Neural crest cell (in vitro differentiated cells): Measurements from ENCODE around the gene MMADHC. TPM values are rescaled to one million over a fixed set of nuclear protein-coding genes. Genes with fewer than 3 reads are reported as not detected.

Source experiments
- DNase-seq: peaks from one replicate; pipeline ENCODE4 v3.0.0; 2021; ENCODE audit warnings: low read depth, mixed read lengths, low spot score
- H3K27ac Mint-ChIP-seq: one replicate; pipeline ENCODE4 v1.8.0; 2021; ENCODE audit warnings: mild to moderate bottlenecking, mixed read lengths; ENCODE audit not compliant: unreplicated experiment
- H3K27me3 Mint-ChIP-seq: 2 replicates; pipeline ENCODE4 v1.8.0; 2021; ENCODE audit warnings: low read depth, mild to moderate bottlenecking, mixed read lengths
- H3K36me3 Mint-ChIP-seq: 2 replicates; pipeline ENCODE4 v1.8.0; 2021; ENCODE audit warnings: low read depth, mild to moderate bottlenecking, mixed read lengths
- H3K4me1 Mint-ChIP-seq: 2 replicates; pipeline ENCODE4 v1.8.0; 2021; ENCODE audit warnings: mixed read lengths
- H3K4me3 Mint-ChIP-seq: one replicate; pipeline ENCODE4 v1.8.0; 2021; ENCODE audit warnings: mild to moderate bottlenecking, mixed read lengths
- H3K9me3 Mint-ChIP-seq: 2 replicates; pipeline ENCODE4 v1.8.0; 2021; ENCODE audit warnings: mixed read lengths
- total RNA-seq: library from RNA; stranded (reverse); gene quantifications from 2 replicates; pipeline ENCODE4 v1.2.1, GENCODE V29; 2021
- TF ChIP-seq, protein P1 (sequence below): fragments of 200-600 bp; sonication (generic); conservative IDR thresholded peaks from 2 replicates; pipeline ENCODE4 v1.5.0; 2021; ENCODE audit warnings: antibody characterized with exemption, mild to moderate bottlenecking

Gene MMADHC
- total RNA-seq, 1 donor from 2014 or later = 83.9 TPM

DNA sequence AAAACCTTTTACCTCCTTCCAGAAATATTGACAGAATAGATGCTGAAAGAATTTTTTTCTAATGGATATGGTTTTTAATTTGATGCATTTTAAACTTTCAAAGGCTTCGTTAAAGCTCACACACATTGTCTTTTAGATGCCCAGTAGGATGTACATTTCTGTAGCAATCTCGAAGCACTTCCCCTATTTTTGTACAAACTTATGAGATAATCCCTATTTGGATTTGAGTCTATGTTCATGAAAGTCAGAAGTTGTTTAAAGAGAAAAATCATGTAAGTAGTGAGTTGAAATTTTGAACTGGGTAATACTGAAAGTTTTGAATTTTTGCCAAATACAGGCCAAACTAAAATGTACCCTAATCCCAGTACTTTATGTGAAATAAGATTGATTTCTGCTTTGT, 38.1 kb upstream of the MMADHC start:
- Mint-ChIP-seq H3K27ac (no peak overlapping the region), H3K4me3 (no peak overlapping the region), H3K4me1 (peaks cover 4% of the 10 kb centered on the region), H3K9me3 (no peaks in the 10 kb centered on the region), H3K27me3 (no peaks in the 10 kb centered on the region), H3K36me3 (no peaks in the 10 kb centered on the region)
- TF ChIP-seq, protein P1, sequence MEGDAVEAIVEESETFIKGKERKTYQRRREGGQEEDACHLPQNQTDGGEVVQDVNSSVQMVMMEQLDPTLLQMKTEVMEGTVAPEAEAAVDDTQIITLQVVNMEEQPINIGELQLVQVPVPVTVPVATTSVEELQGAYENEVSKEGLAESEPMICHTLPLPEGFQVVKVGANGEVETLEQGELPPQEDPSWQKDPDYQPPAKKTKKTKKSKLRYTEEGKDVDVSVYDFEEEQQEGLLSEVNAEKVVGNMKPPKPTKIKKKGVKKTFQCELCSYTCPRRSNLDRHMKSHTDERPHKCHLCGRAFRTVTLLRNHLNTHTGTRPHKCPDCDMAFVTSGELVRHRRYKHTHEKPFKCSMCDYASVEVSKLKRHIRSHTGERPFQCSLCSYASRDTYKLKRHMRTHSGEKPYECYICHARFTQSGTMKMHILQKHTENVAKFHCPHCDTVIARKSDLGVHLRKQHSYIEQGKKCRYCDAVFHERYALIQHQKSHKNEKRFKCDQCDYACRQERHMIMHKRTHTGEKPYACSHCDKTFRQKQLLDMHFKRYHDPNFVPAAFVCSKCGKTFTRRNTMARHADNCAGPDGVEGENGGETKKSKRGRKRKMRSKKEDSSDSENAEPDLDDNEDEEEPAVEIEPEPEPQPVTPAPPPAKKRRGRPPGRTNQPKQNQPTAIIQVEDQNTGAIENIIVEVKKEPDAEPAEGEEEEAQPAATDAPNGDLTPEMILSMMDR = no peak
- no peak for DNase-seq

DNA sequence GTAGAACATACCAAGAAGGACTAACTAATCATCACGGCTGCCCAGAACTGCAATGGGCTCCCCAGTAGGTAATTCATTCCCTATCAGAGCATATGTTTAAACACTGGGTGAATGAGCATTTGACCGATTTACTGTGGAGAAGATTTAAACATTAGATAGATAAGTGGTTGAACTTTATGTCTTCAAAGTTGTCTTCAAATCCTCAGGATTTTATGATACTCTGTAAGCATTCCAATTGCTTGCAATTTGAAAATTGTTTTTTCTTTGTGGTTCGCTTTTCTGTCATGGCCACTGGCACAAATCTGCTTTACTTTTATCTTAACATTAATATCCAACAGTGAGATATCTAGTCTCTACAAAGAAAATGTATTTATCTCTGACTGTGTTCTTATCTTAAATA, 37.7 kb upstream of the MMADHC start:
- DNase-seq = no peak
- Mint-ChIP-seq H3K27me3 (no peaks in the 10 kb centered on the region), H3K36me3 (no peaks in the 10 kb centered on the region), H3K9me3 (no peaks in the 10 kb centered on the region), H3K27ac (no peak overlapping the region), H3K4me1 (peaks cover 4% of the 10 kb centered on the region), H3K4me3 (no peak overlapping the region)
- TF ChIP-seq, protein P1 = no peak

DNA sequence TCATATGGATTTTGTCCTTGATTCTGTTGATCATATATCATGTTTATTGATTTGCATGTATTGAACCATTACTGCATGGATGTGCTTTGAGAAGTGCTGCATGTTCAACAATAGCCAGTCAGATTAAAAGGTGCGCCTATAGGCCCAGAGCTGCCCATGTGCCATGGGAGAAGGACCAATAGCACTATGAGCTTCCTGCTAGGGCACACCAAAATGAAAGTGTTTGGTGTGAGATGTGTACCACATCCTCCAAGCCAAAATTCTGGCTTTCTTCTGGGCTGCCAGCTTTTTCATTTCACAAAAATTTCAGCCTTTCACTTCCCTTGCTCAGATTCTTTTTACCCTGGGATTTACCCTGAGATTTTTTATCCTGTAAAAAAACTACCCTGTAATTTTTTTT, 34.8 kb upstream of the MMADHC start:
- DNase-seq = no peak
- TF ChIP-seq, protein P1 = no peak
- H3K27me3 Mint-ChIP-seq = no peaks in the 10 kb centered on the region
- H3K4me3 Mint-ChIP-seq = no peak overlapping the region
- no peak overlapping the region for H3K27ac Mint-ChIP-seq
- H3K9me3 Mint-ChIP-seq = no peaks in the 10 kb centered on the region
- H3K4me1 Mint-ChIP-seq = peaks cover 4% of the 10 kb centered on the region
- H3K36me3 Mint-ChIP-seq = no peaks in the 10 kb centered on the region

DNA sequence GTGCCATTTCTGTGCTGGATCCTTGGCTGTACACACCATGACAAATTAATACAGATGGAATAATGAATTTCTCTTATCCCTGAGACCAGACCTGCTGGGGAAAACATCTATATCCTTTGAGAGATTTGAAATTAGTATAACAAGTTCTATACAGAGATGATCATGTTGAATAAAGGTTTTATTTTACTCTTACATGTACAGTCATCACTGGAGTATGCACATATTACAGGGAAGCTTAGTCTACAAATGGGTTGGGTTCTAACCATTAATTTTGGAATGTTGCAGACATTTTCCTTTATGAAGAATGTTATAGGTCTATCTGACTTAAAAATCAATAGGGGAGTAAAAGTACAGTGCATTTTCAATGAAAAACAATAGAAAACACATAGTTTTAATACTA, 29.9 kb upstream of the MMADHC start:
- no peak for DNase-seq
- H3K4me1 Mint-ChIP-seq = peaks cover 4% of the 10 kb centered on the region
- no peak overlapping the region for H3K27ac Mint-ChIP-seq
- no peak overlapping the region for H3K4me3 Mint-ChIP-seq
- no peaks in the 10 kb centered on the region for H3K27me3 Mint-ChIP-seq
- H3K36me3 Mint-ChIP-seq = no peaks in the 10 kb centered on the region
- no peaks in the 10 kb centered on the region for H3K9me3 Mint-ChIP-seq
- TF ChIP-seq, protein P1 = no peak

DNA sequence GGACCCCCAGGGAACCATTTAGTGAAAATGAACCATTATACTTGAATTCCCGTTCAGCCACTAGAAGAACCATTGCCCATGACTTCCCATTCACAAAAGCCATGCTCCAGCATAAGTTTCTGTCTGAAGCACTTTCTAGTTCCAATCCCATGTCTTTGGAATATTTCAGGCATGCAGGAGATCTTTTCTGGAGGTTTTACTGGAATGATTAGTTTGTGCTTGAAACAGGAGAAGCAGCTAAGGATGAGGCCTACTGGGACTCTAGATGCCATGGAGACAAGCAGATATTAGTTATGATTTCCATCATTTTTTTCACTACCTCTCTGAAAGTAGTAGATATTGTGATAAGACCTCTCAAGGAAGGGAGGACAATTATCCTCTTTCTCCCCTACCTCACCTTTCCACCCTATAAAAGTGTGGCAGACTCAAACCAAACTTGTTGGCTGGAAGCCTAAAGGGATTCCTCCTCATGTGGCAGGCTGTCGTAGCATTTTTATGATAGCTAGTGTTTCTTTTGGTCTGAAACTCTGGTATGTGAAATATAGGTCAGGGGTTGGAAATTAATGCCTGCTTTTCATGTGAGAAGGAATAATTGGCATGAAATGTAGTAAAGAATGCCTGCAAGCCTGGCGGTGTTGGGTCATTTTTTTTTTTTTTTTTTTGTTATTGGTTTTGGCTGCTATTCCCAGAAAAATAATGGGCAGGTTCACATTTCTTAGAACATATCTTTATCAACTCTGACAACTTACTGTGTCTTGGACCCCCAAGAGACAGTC, 29.3 kb upstream of the MMADHC start:
- TF ChIP-seq, protein P1 = no peak
- Mint-ChIP-seq H3K27ac (no peak overlapping the region), H3K4me1 (peaks cover 4% of the 10 kb centered on the region), H3K27me3 (no peaks in the 10 kb centered on the region), H3K36me3 (no peaks in the 10 kb centered on the region), H3K9me3 (no peaks in the 10 kb centered on the region), H3K4me3 (no peak overlapping the region)
- no peak for DNase-seq
